IMR-90 (cell line): ENCODE data around the gene BRS3. TPM values are rescaled to one million over a fixed set of nuclear protein-coding genes. Genes with fewer than 3 reads are reported as not detected.

Experiments
- ATAC-seq: fragments of 200-7000 bp; cut with Tn5 transposase; 2 replicates; pipeline ENCODE4 v1.9.1; 2020; ENCODE audit warnings: low read depth, mild to moderate bottlenecking, moderate library complexity
- BruUV-seq: library from RNA; stranded (reverse); fragments of 400-500 nt; replicated peaks from 2 replicates; lab custom pipeline; 2021; lab: Mats Ljungman, UMichigan
- CTCF ChIA-PET: fragments of 300-600 bp; formaldehyde crosslinking; extraction: SDS; loops from one replicate; lab custom pipeline; 2021; ENCODE audit warnings: antibody characterized with exemption; lab: Yijun Ruan, JAX
- POLR2A ChIA-PET: fragments of 300-600 bp; sonication (Branson Sonifier 250); formaldehyde crosslinking; loops from one replicate; lab custom pipeline; 2022; ENCODE audit warnings: antibody characterized with exemption; ENCODE audit not compliant: unreplicated experiment; lab: Charles Lee
- DNase-seq: peaks from one replicate; pipeline ENCODE4 v3.0.0; 2013
- H2AFZ ChIP-seq: replicated peaks from 2 replicates; pipeline ENCODE3; 2013; ENCODE audit warnings: low read length, mild to moderate bottlenecking; ENCODE audit not compliant: poor library complexity
- H2AK5ac ChIP-seq: 2 replicates; pipeline ENCODE4 v1.6.1; 2013; ENCODE audit warnings: low read depth, low read length, inconsistent platforms
- H2AK9ac ChIP-seq: replicated peaks from 2 replicates; pipeline ENCODE3; 2013; ENCODE audit warnings: mild to moderate bottlenecking, low read depth, low read length, moderate library complexity; ENCODE audit not compliant: poor library complexity
- H2BK120ac ChIP-seq: 2 replicates; pipeline ENCODE4 v1.6.1; 2013; ENCODE audit warnings: low read depth, low read length, inconsistent platforms
- H2BK15ac ChIP-seq: 3 replicates; pipeline ENCODE4 v1.6.1; 2013; ENCODE audit warnings: low read depth, low read length, inconsistent platforms
- H2BK20ac ChIP-seq: 2 replicates; pipeline ENCODE4 v1.6.1; 2013; ENCODE audit warnings: low read depth, mild to moderate bottlenecking, inconsistent platforms, low read length, moderate library complexity
- H2BK5ac ChIP-seq: 2 replicates; pipeline ENCODE4 v1.6.1; 2013; ENCODE audit warnings: mild to moderate bottlenecking, low read depth, low read length, inconsistent platforms; ENCODE audit not compliant: poor library complexity, severe bottlenecking
- H3K14ac ChIP-seq: replicated peaks from 2 replicates; pipeline ENCODE4 v1.6.1; 2013; ENCODE audit warnings: low read depth, low read length, inconsistent platforms
- H3K18ac ChIP-seq: 2 replicates; pipeline ENCODE4 v1.6.1; 2013; ENCODE audit warnings: low read depth, low read length, control low read depth
- H3K23ac ChIP-seq: 2 replicates; pipeline ENCODE4 v1.6.1; 2013; ENCODE audit warnings: low read depth, low read length, inconsistent platforms
- H3K27ac ChIP-seq: 2 replicates; pipeline ENCODE4 v1.5.1; 2013; ENCODE audit warnings: mild to moderate bottlenecking, control low read depth, low read length; ENCODE audit not compliant: insufficient read depth
- H3K27me3 ChIP-seq: 2 replicates; pipeline ENCODE4 v1.6.1; 2013; ENCODE audit warnings: low read length; ENCODE audit not compliant: control insufficient read depth, insufficient read depth
- H3K36me3 ChIP-seq: 2 replicates; pipeline ENCODE4 v1.6.1; 2013; ENCODE audit warnings: low read length, mixed read lengths; ENCODE audit not compliant: control insufficient read depth, insufficient read depth
- H3K4ac ChIP-seq: 2 replicates; pipeline ENCODE4 v1.6.1; 2013; ENCODE audit warnings: low read depth, low read length, inconsistent platforms
- H3K4me1 ChIP-seq: 2 replicates; pipeline ENCODE4 v1.6.1; 2013; ENCODE audit warnings: low read length, mixed read lengths; ENCODE audit not compliant: control insufficient read depth, insufficient read depth
- H3K4me2 ChIP-seq: 2 replicates; pipeline ENCODE4 v1.6.1; 2013; ENCODE audit warnings: low read depth, mild to moderate bottlenecking, control low read depth, low read length, moderate library complexity
- H3K4me3 ChIP-seq: 2 replicates; pipeline ENCODE4 v1.5.1; 2013; ENCODE audit warnings: low read depth, mild to moderate bottlenecking, control low read depth, low read length, moderate library complexity; ENCODE audit not compliant: insufficient read depth
- H3K56ac ChIP-seq: 2 replicates; pipeline ENCODE4 v1.6.1; 2013; ENCODE audit warnings: low read length, inconsistent platforms; ENCODE audit not compliant: insufficient read depth; ENCODE audit errors: extremely low read depth
- H3K79me1 ChIP-seq, 2 experiments: 2 replicates each; pipeline ENCODE4 v1.6.1; 2013; ENCODE audit warnings: low read length in 2 of 2, inconsistent platforms in 1 of 2, low read depth in 1 of 2
- H3K9ac ChIP-seq: 2 replicates; pipeline ENCODE4 v1.6.1; 2013; ENCODE audit warnings: low read depth, low read length, control low read depth
- H3K9me1 ChIP-seq: 2 replicates; pipeline ENCODE4 v1.6.1; 2013; ENCODE audit warnings: low read length, inconsistent platforms; ENCODE audit not compliant: insufficient read depth
- H3K9me3 ChIP-seq: 2 replicates; pipeline ENCODE4 v1.6.1; 2013; ENCODE audit warnings: low read length; ENCODE audit not compliant: control insufficient read depth, insufficient read depth
- H4K20me1 ChIP-seq: 2 replicates; pipeline ENCODE4 v1.6.1; 2013; ENCODE audit warnings: low read length, inconsistent platforms; ENCODE audit not compliant: insufficient read depth
- H4K5ac ChIP-seq: 2 replicates; pipeline ENCODE4 v1.6.1; 2013; ENCODE audit warnings: mild to moderate bottlenecking, low read depth, low read length, control low read depth
- H4K8ac ChIP-seq, 2 experiments: 2 replicates each; pipeline ENCODE4 v1.6.1; 2013; ENCODE audit warnings: low read depth in 2 of 2, low read length in 2 of 2, control low read depth in 1 of 2, inconsistent platforms in 1 of 2
- H4K91ac ChIP-seq: 2 replicates; pipeline ENCODE4 v1.6.1; 2013; ENCODE audit warnings: low read depth, low read length, inconsistent platforms; ENCODE audit not compliant: insufficient read depth
- CHD1 ChIP-seq: IDR thresholded peaks from 2 replicates; pipeline ENCODE4 v1.6.1; 2012; ENCODE audit warnings: low read depth, low read length, improper control_type of control experiment
- ELK1 ChIP-seq: fragments of 150-350 bp; IDR thresholded peaks from 2 replicates; pipeline ENCODE4 v1.6.1; 2016; ENCODE audit warnings: low read depth, mild to moderate bottlenecking, low read length, moderate library complexity, borderline replicate concordance
- MAFK ChIP-seq: IDR thresholded peaks from 2 replicates; pipeline ENCODE4 v1.6.1; 2012; ENCODE audit warnings: low read depth, low read length, improper control_type of control experiment
- POLR2A ChIP-seq: IDR thresholded peaks from 2 replicates; pipeline ENCODE4 v1.6.1; 2012; ENCODE audit warnings: mild to moderate bottlenecking, low read depth, low read length
- SMC3 ChIP-seq: fragments of 150-350 bp; IDR thresholded peaks from 2 replicates; pipeline ENCODE4 v1.6.1; 2016; ENCODE audit warnings: low read depth, mild to moderate bottlenecking, antibody characterized with exemption, low read length, moderate library complexity
- WGBS, 2 experiments: methylation state at CpG; one replicate each; pipeline versions ENCODE4 v1.1.5 to v1.1.7; 2013; ENCODE audit warnings: missing lambda C conversion rate in 2 of 2; ENCODE audit not compliant: insufficient read length in 1 of 2; ENCODE audit errors: extremely low coverage in 2 of 2; 5-methylcytosine and 5-hydroxymethylcytosine counted together
- dilution Hi-C: fragments of 300-500 bp; cut with HindIII; formaldehyde crosslinking; loops from one replicate; pipeline ENCODE4 v1.14.3; 2018; ENCODE audit warnings: low sequenced_read_pairs; ENCODE audit not compliant: unreplicated experiment
- in situ Hi-C: fragments of 300-500 bp; cut with MboI; formaldehyde crosslinking; loops from 3 replicates; pipeline ENCODE4 v1.14.3; 2019; ENCODE audit warnings: low sequenced_read_pairs, inconsistent platforms, mixed read lengths
- intact Hi-C: fragments of 100-400 bp; cut with micrococcal nuclease; formaldehyde crosslinking; loops from 2 replicates; pipeline ENCODE4 v1.10.0; 2022
- polyA plus RNA-seq, 3 experiments: library from polyadenylated mRNA; depleted of rRNA; stranded (reverse); fragments of >200 nt; gene quantifications; 2 replicates each; pipeline ENCODE4 v1.2.3, GENCODE V29; 2012; ENCODE audit warnings: low replicate concordance in 1 of 3
- total RNA-seq: library from RNA; depleted of rRNA; stranded (reverse); fragments of >200 nt; gene quantifications from 2 replicates; pipeline ENCODE4 v1.2.3, GENCODE V29; 2012
- TF ChIP-seq, protein P1 (sequence below): conservative IDR thresholded peaks from 2 replicates; pipeline ENCODE4 v1.5.1; 2012; ENCODE audit warnings: mild to moderate bottlenecking, low read depth, low read length, improper control_type of control experiment
- TF ChIP-seq, protein P2 (sequence below): fragments of 150-350 bp; IDR thresholded peaks from 2 replicates; pipeline ENCODE4 v1.6.1; 2017; ENCODE audit warnings: mild to moderate bottlenecking, antibody characterized with exemption, low read length, low read depth

The BRS3 gene
- total and polyA plus RNA-seq, 2 of the 4 experiments (the other 2 are of a cell fraction), result not detected

DNA sequence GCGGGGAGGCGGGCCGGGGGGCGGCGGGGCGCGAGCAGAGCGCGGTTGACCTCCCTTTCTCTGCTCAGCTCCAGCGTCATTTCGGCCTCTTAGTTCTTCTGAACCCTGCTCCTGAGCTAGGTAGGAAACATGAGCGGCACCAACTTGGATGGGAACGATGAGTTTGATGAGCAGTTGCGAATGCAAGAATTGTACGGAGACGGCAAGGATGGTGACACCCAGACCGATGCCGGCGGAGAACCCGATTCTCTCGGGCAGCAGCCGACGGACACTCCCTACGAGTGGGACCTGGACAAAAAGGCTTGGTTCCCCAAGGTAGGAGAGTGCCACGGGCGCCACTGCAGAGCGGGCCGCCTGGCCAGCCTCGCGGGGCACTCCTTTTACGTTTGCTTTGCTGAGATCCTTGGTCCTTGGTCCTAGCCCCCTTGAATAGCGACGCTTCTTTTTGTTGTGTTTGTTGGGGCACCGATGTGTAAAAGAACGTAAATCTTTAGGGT, 9.9 kb downstream of the BRS3 start, which contains the start of gene HTATSF1:
HTATSF1 (plus strand) TSS at position 37 of the 497 bp plus-strand sequence; CDS start at position 130, 93 bp downstream.
- dilution Hi-C loops (no loop called here), in situ Hi-C loops (loop anchor here (25.0 kb wide), 1 partner anchor 510 kb away; the partner anchor contains the start of gene SLC9A6), intact Hi-C loops (loop anchor here (2.0 to 10.0 kb wide), 4 partner anchors 245 to 469 kb away; partner anchors contain the start of gene MAP7D3)
- WGBS, 2 experiments, result 37% methylated on average over 26 of the region's 35 CpGs; no CpG with 5 or more reads in 1 of the 2 experiments
- H3K14ac ChIP-seq, result peak within 1 kb of the TSS; percentile 57
- H2AK5ac ChIP-seq, result peak within 1 kb of the TSS; percentile 8; the same call in 1 of the 2 replicates
- 0 out of 2 replicates have a peak, but pooled peaks cover 3% of the 10 kb centered on the region for H3K9me1 ChIP-seq
- peak within 1 kb of the TSS; percentile 80 for H3K56ac ChIP-seq
- ChIA-PET POLR2A (no interaction called here), CTCF (no interaction called here)
- H2AFZ ChIP-seq, result peak within 1 kb of the TSS; percentile 94
- no peak within 1 kb of the TSS for H2BK120ac ChIP-seq
- peak within 1 kb of the TSS; percentile 92 for H3K4me2 ChIP-seq
- peaks cover 2% of the 10 kb centered on the region for H4K20me1 ChIP-seq
- peak within 1 kb of the TSS; percentile 63 for H3K23ac ChIP-seq
- H3K27me3 ChIP-seq, result no peaks in the 10 kb centered on the region; the same call in 1 of the 2 replicates
- H3K79me1 ChIP-seq, result no peaks in the 10 kb centered on the region
- ATAC-seq (no peak), DNase-seq (no peak)
- H3K4ac ChIP-seq, result peak within 1 kb of the TSS; percentile 71
- BruUV-seq, result no TSS peak
- no peak within 1 kb of the TSS for H2BK20ac ChIP-seq
- 0 out of 3 replicates have a peak within 1 kb of the TSS, but pooled peaks have one; percentile 50 for H2BK15ac ChIP-seq
- H2BK5ac ChIP-seq, result peak within 1 kb of the TSS; percentile 89
- H4K91ac ChIP-seq, result peak within 1 kb of the TSS; percentile 26
- H3K9me3 ChIP-seq, result no peaks in the 10 kb centered on the region
- H4K8ac ChIP-seq, result peak within 1 kb of the TSS; percentile 75 to 93
- H3K4me3 ChIP-seq, result peak within 1 kb of the TSS; percentile 89
- H3K4me1 ChIP-seq, result no peaks in the 10 kb centered on the region
- H2AK9ac ChIP-seq, result peak within 1 kb of the TSS; percentile 81
- H3K9ac ChIP-seq, result peak within 1 kb of the TSS; percentile 99
- peak within 1 kb of the TSS; percentile 47; the same call in 1 of the 2 replicates for H3K18ac ChIP-seq
- H3K27ac ChIP-seq, result peak within 1 kb of the TSS; percentile 94
- TF ChIP-seq SMC3 (no peak), CHD1 (no peak), ELK1 (no peak), POLR2A (no peak), MAFK (no peak)
- TF ChIP-seq, protein P1, sequence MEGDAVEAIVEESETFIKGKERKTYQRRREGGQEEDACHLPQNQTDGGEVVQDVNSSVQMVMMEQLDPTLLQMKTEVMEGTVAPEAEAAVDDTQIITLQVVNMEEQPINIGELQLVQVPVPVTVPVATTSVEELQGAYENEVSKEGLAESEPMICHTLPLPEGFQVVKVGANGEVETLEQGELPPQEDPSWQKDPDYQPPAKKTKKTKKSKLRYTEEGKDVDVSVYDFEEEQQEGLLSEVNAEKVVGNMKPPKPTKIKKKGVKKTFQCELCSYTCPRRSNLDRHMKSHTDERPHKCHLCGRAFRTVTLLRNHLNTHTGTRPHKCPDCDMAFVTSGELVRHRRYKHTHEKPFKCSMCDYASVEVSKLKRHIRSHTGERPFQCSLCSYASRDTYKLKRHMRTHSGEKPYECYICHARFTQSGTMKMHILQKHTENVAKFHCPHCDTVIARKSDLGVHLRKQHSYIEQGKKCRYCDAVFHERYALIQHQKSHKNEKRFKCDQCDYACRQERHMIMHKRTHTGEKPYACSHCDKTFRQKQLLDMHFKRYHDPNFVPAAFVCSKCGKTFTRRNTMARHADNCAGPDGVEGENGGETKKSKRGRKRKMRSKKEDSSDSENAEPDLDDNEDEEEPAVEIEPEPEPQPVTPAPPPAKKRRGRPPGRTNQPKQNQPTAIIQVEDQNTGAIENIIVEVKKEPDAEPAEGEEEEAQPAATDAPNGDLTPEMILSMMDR, result no peak
- TF ChIP-seq, protein P2, sequence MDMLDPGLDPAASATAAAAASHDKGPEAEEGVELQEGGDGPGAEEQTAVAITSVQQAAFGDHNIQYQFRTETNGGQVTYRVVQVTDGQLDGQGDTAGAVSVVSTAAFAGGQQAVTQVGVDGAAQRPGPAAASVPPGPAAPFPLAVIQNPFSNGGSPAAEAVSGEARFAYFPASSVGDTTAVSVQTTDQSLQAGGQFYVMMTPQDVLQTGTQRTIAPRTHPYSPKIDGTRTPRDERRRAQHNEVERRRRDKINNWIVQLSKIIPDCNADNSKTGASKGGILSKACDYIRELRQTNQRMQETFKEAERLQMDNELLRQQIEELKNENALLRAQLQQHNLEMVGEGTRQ, result no peak
- H4K5ac ChIP-seq, result peak within 1 kb of the TSS; percentile 71
- H3K36me3 ChIP-seq, result no peaks in the 10 kb centered on the region
